Measurements from ENCODE around the gene USP12. TPM values are rescaled to one million over a fixed set of nuclear protein-coding genes. Genes with fewer than 3 reads are reported as not detected.

The USP12 gene
- total RNA-seq, 2 experiments from 2014 or later: 35.7 to 40.1 TPM

DNA sequence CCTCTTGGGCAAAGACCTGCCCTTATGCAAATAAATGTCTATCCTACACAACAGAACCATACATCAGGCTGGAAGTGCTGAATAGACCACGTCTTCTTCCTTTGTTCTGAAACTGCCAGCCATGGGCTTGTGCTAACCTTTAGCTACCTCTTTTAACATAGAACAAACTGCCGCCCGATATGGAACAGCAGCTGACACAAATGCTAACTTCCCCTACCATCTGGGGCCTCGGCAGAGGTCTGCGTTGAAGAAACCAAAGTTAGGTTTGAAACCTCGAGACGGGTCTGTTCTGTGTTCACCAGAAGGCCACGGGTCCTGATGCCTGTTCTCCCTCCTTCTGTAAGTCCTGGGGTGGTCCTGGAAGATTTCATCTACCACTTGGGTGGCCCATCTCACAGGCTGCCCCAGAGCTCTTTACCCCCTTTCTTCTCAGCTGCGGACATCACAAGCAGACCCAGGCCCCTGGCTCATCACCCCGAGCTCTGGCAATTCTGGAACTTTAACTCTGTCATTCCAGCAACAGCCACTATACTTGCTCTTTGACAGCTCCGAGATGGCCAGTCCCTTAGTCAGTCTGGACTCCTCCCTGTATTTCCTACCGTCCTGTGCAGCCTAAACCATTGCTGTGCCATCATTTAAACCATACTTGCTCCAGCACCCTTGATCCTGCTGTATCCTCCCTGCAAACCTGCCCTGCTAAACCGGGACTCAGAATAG lies 146.7 kb downstream of the USP12 start:
- Mint-ChIP-seq H3K4me1 (ENCODE audit: low read depth) (no peaks in the 10 kb centered on the region), H3K9me3 (no peaks in the 10 kb centered on the region), H3K36me3 (ENCODE audit: low read depth) (no peaks in the 10 kb centered on the region), H3K27ac (no peak overlapping the region), H3K27me3 (peaks cover 2% of the 10 kb centered on the region), H3K4me3 (no peak overlapping the region)
- no peak for TF ChIP-seq CTCF (IDR thresholded peaks at IDR 0.05)
- DNase-seq (no peak), ATAC-seq (no peak)
- ChIA-PET CTCF (no interaction called here), POLR2A (no interaction called here)
- intact Hi-C loops (cut with micrococcal nuclease): no loop called here

DNA sequence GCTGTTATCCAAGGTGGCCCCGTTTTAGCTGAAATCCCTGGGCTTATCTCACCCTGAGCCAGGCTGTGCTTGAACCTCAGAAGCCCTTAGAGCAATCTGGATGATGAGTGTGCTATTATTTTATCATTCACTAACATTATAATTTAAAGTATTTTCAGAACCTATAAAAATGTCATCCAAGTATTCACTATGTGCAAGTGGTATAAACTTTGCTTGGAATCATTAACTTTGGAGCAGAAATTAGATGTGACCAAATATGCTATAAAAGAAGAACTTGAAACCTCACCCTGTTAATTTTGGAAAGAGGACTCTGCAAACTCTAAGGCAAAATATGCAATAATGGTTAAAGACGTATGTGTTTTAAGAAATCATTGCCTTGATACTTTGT lies 147.5 kb downstream of the USP12 start:
- Mint-ChIP-seq H3K4me1 (ENCODE audit: low read depth) (no peaks in the 10 kb centered on the region), H3K9me3 (no peaks in the 10 kb centered on the region), H3K27me3 (peaks cover 2% of the 10 kb centered on the region), H3K27ac (no peak overlapping the region), H3K36me3 (ENCODE audit: low read depth) (no peaks in the 10 kb centered on the region), H3K4me3 (no peak overlapping the region)
- CTCF ChIA-PET: interaction anchor here (0.7 kb wide), 1 partner anchor 166 kb away, joined by 3 read pairs; no protein-coding TSS in a partner anchor
- DNase-seq (no peak), ATAC-seq (no peak)
- POLR2A ChIA-PET: interaction anchor here (1.1 kb wide), 1 partner anchor 16 kb away, joined by 4 read pairs; no protein-coding TSS in a partner anchor
- intact Hi-C loops (cut with micrococcal nuclease): no loop called here
- no peak for TF ChIP-seq CTCF (IDR thresholded peaks at IDR 0.05)

DNA sequence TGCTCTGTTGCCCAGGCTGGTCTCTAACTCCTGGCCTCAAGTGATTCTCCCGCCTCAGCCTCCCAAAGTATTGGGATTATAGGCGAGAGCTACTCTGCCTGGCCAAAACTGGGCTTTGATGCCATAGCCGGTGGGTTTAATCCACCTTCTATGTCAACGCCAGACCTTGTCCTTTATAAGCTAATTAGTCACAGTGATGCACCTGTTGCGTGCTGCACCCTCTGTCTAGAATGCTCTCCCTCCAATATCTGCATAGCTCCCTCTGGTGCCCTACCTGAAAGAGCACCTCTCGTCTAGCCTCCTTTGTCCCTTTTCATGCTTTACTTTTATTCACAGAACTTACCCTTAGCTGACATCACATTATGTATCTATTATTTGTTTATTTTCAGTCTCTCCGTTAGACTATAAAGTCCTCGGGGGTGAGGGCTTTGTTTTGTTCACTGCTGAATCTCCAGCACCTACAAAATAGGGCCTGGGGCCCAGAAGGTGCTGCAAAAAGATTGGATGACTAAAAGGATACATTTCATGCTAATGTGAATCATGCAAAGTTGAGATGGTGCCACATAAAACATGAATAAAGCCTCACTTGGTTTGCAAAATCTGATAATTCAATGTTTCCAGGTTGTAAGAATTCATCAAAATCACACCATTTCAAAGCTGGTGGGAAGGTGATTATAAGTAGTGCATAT lies 148.1 kb downstream of the USP12 start:
- no peaks in the 10 kb centered on the region for H3K36me3 Mint-ChIP-seq (ENCODE audit: low read depth)
- no peaks in the 10 kb centered on the region for H3K4me1 Mint-ChIP-seq (ENCODE audit: low read depth)
- intact Hi-C loops (cut with micrococcal nuclease): no loop called here
- DNase-seq (no peak), ATAC-seq (no peak)
- no peak overlapping the region for H3K27ac Mint-ChIP-seq
- ChIA-PET POLR2A (interaction anchor here (1.1 to 1.3 kb wide), 2 partner anchors 9 to 17 kb away, joined by 3 to 4 read pairs; no protein-coding TSS in a partner anchor), CTCF (interaction anchor here (0.7 kb wide), 1 partner anchor 167 kb away, joined by 3 read pairs; no protein-coding TSS in a partner anchor)
- TF ChIP-seq CTCF (IDR thresholded peaks at IDR 0.05): no peak
- peaks cover 2% of the 10 kb centered on the region for H3K27me3 Mint-ChIP-seq
- no peak overlapping the region for H3K4me3 Mint-ChIP-seq
- H3K9me3 Mint-ChIP-seq: no peaks in the 10 kb centered on the region

GRCh38 chr13:27022571-27023311 lies 148.9 kb downstream of the USP12 start:
- Mint-ChIP-seq H3K36me3 (ENCODE audit: low read depth) (no peaks in the 10 kb centered on the region), H3K4me3 (no peak overlapping the region), H3K4me1 (ENCODE audit: low read depth) (no peaks in the 10 kb centered on the region), H3K27me3 (peaks cover 2% of the 10 kb centered on the region), H3K27ac (no peak overlapping the region), H3K9me3 (no peaks in the 10 kb centered on the region)
- DNase-seq: no peak
- intact Hi-C loops (cut with micrococcal nuclease): no loop called here
- no peak for TF ChIP-seq CTCF (IDR thresholded peaks at IDR 0.05)
- CTCF ChIA-PET: no interaction called here
- POLR2A ChIA-PET: interaction anchor here (1.1 to 1.3 kb wide), 2 partner anchors 9 to 17 kb away, joined by 3 to 4 read pairs; no protein-coding TSS in a partner anchor
- peak; percentile 82 for ATAC-seq
